Spleen (tissue), 11 donors: ENCODE results near the gene SRPK3. TPM values are rescaled to one million over a fixed set of nuclear protein-coding genes. Genes with fewer than 3 reads are reported as not detected.

Experiments
- DNase-seq: peaks from one replicate; pipeline ENCODE4 v3.0.0-alpha.2; 2020
- H3K27ac ChIP-seq, 8 donors: fragments of 200-600 bp; sonication (generic) in 7 of 8; 1 replicate in 4 of 8; 2 replicates in 4 of 8; pipeline versions ENCODE4 v1.5.0 to v1.8.0; 2016 to 2021; ENCODE audit warnings: inconsistent platforms in 4 of 8, mild to moderate bottlenecking in 4 of 8, moderate library complexity in 1 of 8
- H3K27me3 ChIP-seq, 7 donors: fragments of 200-600 bp; sonication (generic) in 6 of 7; replicated peaks in 1 of 7; 1 replicate in 4 of 7; 2 replicates in 3 of 7; pipeline versions ENCODE4 v1.5.0 to v1.8.0; 2016 to 2021; ENCODE audit warnings: inconsistent platforms in 3 of 7, mild to moderate bottlenecking in 1 of 7
- H3K36me3 ChIP-seq, 6 donors: fragments of 200-600 bp; sonication (generic) in 5 of 6; 1 replicate in 4 of 6; 2 replicates in 2 of 6; pipeline versions ENCODE4 v1.5.0 to v1.8.0; 2016 to 2021; ENCODE audit warnings: inconsistent platforms in 2 of 6
- H3K4me1 ChIP-seq, 6 donors: fragments of 200-600 bp; sonication (generic) in 5 of 6; 1 replicate in 3 of 6; 2 replicates in 3 of 6; pipeline versions ENCODE4 v1.5.0 to v1.8.0; 2016 to 2021; ENCODE audit warnings: inconsistent platforms in 3 of 6
- H3K4me3 ChIP-seq, 8 donors: fragments of 200-600 bp; sonication (generic) in 7 of 8; 1 replicate in 4 of 8; 2 replicates in 4 of 8; pipeline versions ENCODE4 v1.5.0 to v1.8.0; 2016 to 2021; ENCODE audit warnings: inconsistent platforms in 4 of 8, mild to moderate bottlenecking in 4 of 8, moderate library complexity in 2 of 8
- H3K9me3 ChIP-seq, 8 donors: fragments of 200-600 bp; sonication (generic) in 7 of 8; 1 replicate in 4 of 8; 2 replicates in 4 of 8; pipeline versions ENCODE4 v1.5.0 to v1.8.0; 2016 to 2021; ENCODE audit warnings: inconsistent platforms in 4 of 8
- CTCF ChIP-seq, 11 experiments: fragments of 200-600 bp in 7 of 11; fragments of 450-650 bp in 4 of 11; sonication (generic) in 4 of 11; IDR thresholded peaks in 8 of 11; conservative IDR thresholded peaks in 3 of 11; 1 replicate in 7 of 11; 2 replicates in 4 of 11; pipeline versions ENCODE4 v1.4.0 to v1.8.0; 2016 to 2021; ENCODE audit warnings: antibody characterized with exemption in 11 of 11, inconsistent platforms in 4 of 11, mild to moderate bottlenecking in 1 of 11
- POLR2A ChIP-seq, 3 donors: fragments of 450-650 bp; IDR thresholded peaks; one replicate each; pipeline ENCODE4 v1.5.1; 2017; ENCODE audit warnings: antibody characterized with exemption in 3 of 3, mild to moderate bottlenecking in 1 of 3
- POLR2AphosphoS5 ChIP-seq, 3 donors: sonication (generic); formaldehyde crosslinking; IDR thresholded peaks; one replicate each; pipeline ENCODE4 v1.5.1; 2017; ENCODE audit warnings: antibody characterized with exemption in 3 of 3
- WGBS, 5 donors: extraction: QIAGEN DNeasy Blood & Tissue Kit in 3 of 5; methylation state at CpG; one replicate each; pipeline versions ENCODE4 v1.1.5 to v1.1.7; 2013 to 2018; 5-methylcytosine and 5-hydroxymethylcytosine counted together
- intact Hi-C: fragments of 100-400 bp; cut with DNase I; formaldehyde crosslinking; loops from one replicate; pipeline ENCODE4 v1.15.0; 2023; ENCODE audit warnings: low total_unique reads
- polyA plus RNA-seq, 3 donors: library from polyadenylated mRNA; stranded (reverse); fragments of 200-250 nt; gene quantifications; one replicate each; pipeline ENCODE4 v1.2.1, GENCODE V29; 2013
- total RNA-seq, 7 donors: library from RNA; depleted of rRNA in 3 of 7; stranded (reverse); fragments of >200 nt in 3 of 7; fragmentation: NEBNext Ultra II Directional in 4 of 7; extraction: Animal tissue kit (Norgen Biotek cat#: 25700) in 4 of 7; gene quantifications; one replicate each; pipeline versions ENCODE4 v1.1.0 to v1.2.1, GENCODE V29; 2016 to 2021
- donor health status: healthy with polysubstance abuse.
- donor health status: DM: no; HTN: no; CAD: no; lungs with moderate emphysema.
- donor health status: DM: no; HTN: no; CAD: no.
- donor health status: Bipolar disorder and iron deficiency.
- donor health status: healthy.
- donor health status: DM: no; HTN: no; CAD: no.
- donor health status: DM: yes; HTN: yes; CAD: no.

The SRPK3 gene
- total and polyA plus RNA-seq, 10 donors: 0.03 to 0.26 (median 0.07) TPM; not detected in 7

GRCh38 chrX:153775293-153776119 is 5.3 kb upstream of the SRPK3 start:
- intact Hi-C loops: no loop called here
- Histone ChIP-seq H3K36me3 (no peaks in the 10 kb centered on the region), H3K27ac (no peak overlapping the region), H3K4me1 (peaks cover 0 to 4% (median 1%) of the 10 kb centered on the region in 6 donors), H3K27me3 (peaks cover 0 to 35% (median 3%) of the 10 kb centered on the region in 7 donors), H3K4me3 (no peak overlapping the region), H3K9me3 (no peaks in the 10 kb centered on the region)
- DNase-seq: peak; percentile 64
- WGBS, 5 donors: 90 to 94% (median 92%) methylated on average over 16 to 42 of the region's 42 CpGs
- no peak for TF ChIP-seq POLR2AphosphoS5 (IDR thresholded peaks at IDR 0.05)
- TF ChIP-seq POLR2A (IDR thresholded peaks at IDR 0.05): no peak
- TF ChIP-seq CTCF (IDR thresholded peaks at IDR 0.05 in 8 of 11, conservative IDR thresholded peaks at IDR 0.05 in 3 of 11): no peak

GRCh38 chrX:153776120-153776599 is 4.7 kb upstream of the SRPK3 start:
- TF ChIP-seq POLR2A (IDR thresholded peaks at IDR 0.05): no peak
- no peak overlapping the region for H3K4me3 ChIP-seq
- H3K27ac ChIP-seq: no peak overlapping the region
- H3K27me3 ChIP-seq: peaks cover 0 to 41% (median 8%) of the 10 kb centered on the region in 7 donors
- H3K9me3 ChIP-seq: no peaks in the 10 kb centered on the region
- WGBS, 5 donors: 78 to 94% (median 87%) methylated on average over 4 to 20 of the region's 20 CpGs; no CpG with 5 or more reads in 1 of the 5 donors
- peaks cover 0 to 11% (median 5%) of the 10 kb centered on the region in 6 donors for H3K4me1 ChIP-seq
- intact Hi-C loops: no loop called here
- no peak for DNase-seq
- no peaks in the 10 kb centered on the region for H3K36me3 ChIP-seq

GRCh38 chrX:153776611-153777045 is 4.2 kb upstream of the SRPK3 start:
- Histone ChIP-seq H3K27ac (no peak overlapping the region), H3K27me3 (peaks cover 0 to 44% (median 8%) of the 10 kb centered on the region in 7 donors), H3K4me3 (no peak overlapping the region), H3K36me3 (no peaks in the 10 kb centered on the region), H3K4me1 (peaks cover 0 to 12% (median 6%) of the 10 kb centered on the region in 6 donors), H3K9me3 (no peaks in the 10 kb centered on the region)
- peak; percentile 50 for DNase-seq
- 73 to 100% (median 79%) methylated on average over 3 to 21 of the region's 22 CpGs for WGBS, 5 donors
- intact Hi-C loops: no loop called here
- TF ChIP-seq POLR2A (IDR thresholded peaks at IDR 0.05) (no peak), CTCF (IDR thresholded peaks at IDR 0.05 in 8 of 11, conservative IDR thresholded peaks at IDR 0.05 in 3 of 11) (no peak), POLR2AphosphoS5 (IDR thresholded peaks at IDR 0.05) (no peak)

- TF ChIP-seq POLR2AphosphoS5 (IDR thresholded peaks at IDR 0.05): no peak
- no peak for TF ChIP-seq POLR2A (IDR thresholded peaks at IDR 0.05)
- no peak for TF ChIP-seq CTCF (IDR thresholded peaks at IDR 0.05 in 8 of 11, conservative IDR thresholded peaks at IDR 0.05 in 3 of 11)
- Histone ChIP-seq H3K9me3 (no peaks in the 10 kb centered on the region), H3K36me3 (no peaks in the 10 kb centered on the region), H3K27me3 (peaks cover 0 to 46% (median 8%) of the 10 kb centered on the region in 7 donors), H3K27ac (no peak overlapping the region), H3K4me1 (peaks cover 0 to 12% (median 6%) of the 10 kb centered on the region in 6 donors), H3K4me3 (no peak overlapping the region)
- intact Hi-C loops: no loop called here
- WGBS, 5 donors: 84 to 88% (median 86%) methylated on average over 28 to 34 of the region's 34 CpGs; no CpG with 5 or more reads in 1 of the 5 donors
- peak; percentile 69 for DNase-seq
These were observed 3.4 kb upstream of the SRPK3 start for GRCh38 chrX:153777261-153778090.
